Smooth muscle cell (in vitro differentiated cells): ENCODE data around the gene GRIA1. TPM values are rescaled to one million over a fixed set of nuclear protein-coding genes. Genes with fewer than 3 reads are reported as not detected.

ENCODE experiments used
- DNase-seq: peaks from one replicate; lab custom pipeline; 2025; ENCODE audit not compliant: unreplicated experiment; lab: John Stamatoyannopoulos, UW
- H2AFZ ChIP-seq: fragments of 200-600 bp; sonication (generic); 2 replicates; pipeline ENCODE4 v1.6.0; 2016; ENCODE audit warnings: antibody characterized with exemption, low read depth, mild to moderate bottlenecking
- H3F3A ChIP-seq: fragments of 200-600 bp; sonication (generic); 2 replicates; pipeline ENCODE4 v1.6.0; 2017; ENCODE audit warnings: antibody characterized with exemption, low read depth
- H3K27ac ChIP-seq: fragments of 200-600 bp; sonication (generic); 2 replicates; pipeline ENCODE4 v1.5.1; 2016; ENCODE audit warnings: low read depth, mild to moderate bottlenecking
- H3K27me3 ChIP-seq: fragments of 200-600 bp; sonication (generic); 2 replicates; pipeline ENCODE4 v1.6.1; 2016; ENCODE audit warnings: low read depth, mild to moderate bottlenecking
- H3K36me3 ChIP-seq: fragments of 200-600 bp; sonication (generic); 2 replicates; pipeline ENCODE4 v1.5.1; 2016; ENCODE audit warnings: low read depth
- H3K4me1 ChIP-seq: fragments of 200-600 bp; sonication (generic); 2 replicates; pipeline ENCODE4 v1.5.1; 2016; ENCODE audit warnings: low read depth
- H3K4me2 ChIP-seq: fragments of 200-600 bp; sonication (generic); 2 replicates; pipeline ENCODE4 v1.6.0; 2016; ENCODE audit warnings: mild to moderate bottlenecking
- H3K4me3 ChIP-seq: fragments of 200-600 bp; sonication (generic); 2 replicates; pipeline ENCODE4 v1.5.1; 2016; ENCODE audit warnings: mild to moderate bottlenecking
- H3K79me2 ChIP-seq: fragments of 200-600 bp; sonication (generic); 2 replicates; pipeline ENCODE4 v1.6.0; 2016; ENCODE audit warnings: low read depth, mild to moderate bottlenecking
- H3K9ac ChIP-seq: fragments of 200-600 bp; sonication (generic); 2 replicates; pipeline ENCODE4 v1.6.0; 2016; ENCODE audit warnings: low read depth
- H3K9me3 ChIP-seq: fragments of 200-600 bp; sonication (generic); replicated peaks from 2 replicates; pipeline ENCODE4 v1.5.1; 2016; ENCODE audit warnings: low read depth
- H4K20me1 ChIP-seq: fragments of 200-600 bp; sonication (generic); 2 replicates; pipeline ENCODE4 v1.6.0; 2016; ENCODE audit warnings: low read depth
- CTCF ChIP-seq: fragments of 200-600 bp; sonication (generic); IDR thresholded peaks from 2 replicates; pipeline ENCODE4 v1.5.1; 2017; ENCODE audit warnings: borderline replicate concordance, mild to moderate bottlenecking, antibody characterized with exemption; ENCODE audit not compliant: insufficient read depth, poor library complexity, severe bottlenecking
- WGBS: methylation state at CpG from one replicate; pipeline ENCODE4 v1.1.7; 2016; ENCODE audit warnings: low lambda C conversion rate; 5-methylcytosine and 5-hydroxymethylcytosine counted together
- polyA plus RNA-seq: library from polyadenylated mRNA; unstranded; fragments of >200 nt; fragmentation: Nextera tagmentation; extraction: Ambion mirVana; gene quantifications from 2 replicates; pipeline ENCODE4 v1.2.1, GENCODE V29; 2016
- total RNA-seq: library from RNA; depleted of rRNA; stranded (reverse); fragments of >200 nt; gene quantifications from 2 replicates; pipeline ENCODE4 v1.2.3, GENCODE V29; 2014

The GRIA1 gene
- total and polyA plus RNA-seq, 2 experiments from 2014 or later: 0.17 to 0.94 TPM

- Histone ChIP-seq H3K79me2 (no peaks in the 10 kb centered on the region), H3K4me2 (no peak overlapping the region), H3K27me3 (peaks cover 19% of the 10 kb centered on the region), H3K36me3 (no peaks in the 10 kb centered on the region), H3K9ac (no peak overlapping the region), H4K20me1 (no peaks in the 10 kb centered on the region), H3K4me1 (no peaks in the 10 kb centered on the region), H2AFZ (no peak overlapping the region), H3K4me3 (no peak overlapping the region), H3K9me3 (no peaks in the 10 kb centered on the region), H3F3A (no peaks in the 10 kb centered on the region), H3K27ac (no peak overlapping the region)
- no peak for DNase-seq
- WGBS: 69% methylated on average over 4 of the region's 4 CpGs
- no peak for TF ChIP-seq CTCF
Observed at GRCh38 chr5:153767221-153768188, 277.0 kb downstream of the GRIA1 start.

GRCh38 chr5:153770066-153770465 is 279.6 kb downstream of the GRIA1 start:
- Histone ChIP-seq H3K27ac (no peak overlapping the region), H3K4me2 (no peak overlapping the region), H3F3A (no peaks in the 10 kb centered on the region), H3K4me3 (no peak overlapping the region), H3K36me3 (no peaks in the 10 kb centered on the region), H3K4me1 (no peaks in the 10 kb centered on the region), H3K9me3 (no peaks in the 10 kb centered on the region), H3K79me2 (no peaks in the 10 kb centered on the region), H3K9ac (no peak overlapping the region), H3K27me3 (peaks cover 21% of the 10 kb centered on the region), H2AFZ (no peak overlapping the region), H4K20me1 (no peaks in the 10 kb centered on the region)
- DNase-seq: no peak
- no peak for TF ChIP-seq CTCF
- 97% methylated on average over 5 of the region's 5 CpGs for WGBS

DNA sequence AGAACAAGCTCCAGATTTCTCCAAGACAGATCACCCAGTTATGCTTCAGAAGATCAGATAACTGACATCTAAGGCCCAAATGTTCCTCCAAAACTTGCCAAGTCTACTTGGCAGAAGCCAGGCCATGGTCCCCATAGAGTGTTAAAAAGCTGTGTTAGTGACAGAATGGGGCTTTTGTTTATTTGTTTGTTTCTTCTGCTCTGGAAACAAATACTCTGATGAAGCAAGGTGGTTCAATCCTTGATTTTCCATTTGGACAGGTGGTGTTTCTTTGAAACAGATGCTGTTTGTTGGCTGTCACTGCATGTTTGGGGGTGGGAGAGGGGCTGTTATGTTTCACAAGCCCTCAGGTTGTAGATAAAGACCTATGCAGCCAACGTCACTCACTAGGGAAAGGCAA is 284.2 kb downstream of the GRIA1 start:
- 68% methylated on average over 1 of the region's 1 CpG for WGBS
- Histone ChIP-seq H3K27me3 (peaks cover 19% of the 10 kb centered on the region), H3K27ac (no peak overlapping the region), H2AFZ (no peak overlapping the region), H3F3A (no peaks in the 10 kb centered on the region), H3K4me1 (no peaks in the 10 kb centered on the region), H3K4me2 (no peak overlapping the region), H3K4me3 (no peak overlapping the region), H3K79me2 (no peaks in the 10 kb centered on the region), H3K9me3 (no peaks in the 10 kb centered on the region), H4K20me1 (no peaks in the 10 kb centered on the region), H3K9ac (no peak overlapping the region), H3K36me3 (no peaks in the 10 kb centered on the region)
- no peak for TF ChIP-seq CTCF
- no peak for DNase-seq

DNA sequence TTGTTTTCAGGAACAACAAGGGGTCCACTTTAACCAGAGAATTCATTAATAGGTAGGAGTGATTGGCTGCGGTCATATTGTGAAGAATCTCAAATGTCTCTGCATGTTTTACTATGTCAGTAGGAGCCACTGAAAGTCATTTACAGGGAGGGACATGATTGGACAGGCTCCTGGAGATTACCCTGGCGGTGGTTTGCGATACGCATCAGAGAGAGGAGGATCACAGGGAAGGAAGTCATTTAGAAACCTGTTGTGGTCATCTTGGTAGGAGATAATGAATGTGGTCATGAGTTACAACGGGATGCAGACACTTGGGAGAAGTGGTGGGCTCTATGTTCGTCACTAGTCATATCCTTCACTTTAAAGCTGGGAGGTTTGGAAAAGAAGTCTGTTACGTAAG is 285.5 kb downstream of the GRIA1 start:
- H3K27ac ChIP-seq: no peak overlapping the region
- H3K4me3 ChIP-seq: no peak overlapping the region
- H3K9ac ChIP-seq: no peak overlapping the region
- no peaks in the 10 kb centered on the region for H3K79me2 ChIP-seq
- no peak overlapping the region for H2AFZ ChIP-seq
- no peaks in the 10 kb centered on the region for H4K20me1 ChIP-seq
- no peaks in the 10 kb centered on the region for H3K9me3 ChIP-seq
- TF ChIP-seq CTCF: no peak
- no peaks in the 10 kb centered on the region for H3K36me3 ChIP-seq
- no peaks in the 10 kb centered on the region for H3K4me1 ChIP-seq
- 90% methylated on average over 7 of the region's 7 CpGs for WGBS
- peaks cover 16% of the 10 kb centered on the region for H3K27me3 ChIP-seq
- H3K4me2 ChIP-seq: no peak overlapping the region
- H3F3A ChIP-seq: no peaks in the 10 kb centered on the region
- DNase-seq: no peak
